MG63 (cell line): ENCODE measurements around the gene CLDN8. TPM values are rescaled to one million over a fixed set of nuclear protein-coding genes. Genes with fewer than 3 reads are reported as not detected.

Experiments
- total RNA-seq: library from RNA; depleted of rRNA; stranded (reverse); fragments of >200 nt; shearing (Covaris generic); gene quantifications from 2 replicates; pipeline ENCODE4 v1.2.3, GENCODE V29; 2014; ENCODE audit warnings: low replicate concordance; rRNA removed

CLDN8 gene
- total RNA-seq, 1 experiment from 2014 or later = not detected

Other genes starting within 250 kb of the CLDN8 start
- not detected in 2 replicates for gene CLDN17, start 49.3 kb downstream of the CLDN8 start, total RNA-seq
- gene KRTAP24-1, start 66.9 kb upstream of the CLDN8 start, total RNA-seq = not detected in 2 replicates
- gene KRTAP25-1, start 73.4 kb upstream of the CLDN8 start, total RNA-seq = not detected in 2 replicates
- not detected in 2 replicates for gene KRTAP26-1, start 104.2 kb upstream of the CLDN8 start, total RNA-seq
- not detected in 2 replicates for gene KRTAP27-1, start 121.6 kb upstream of the CLDN8 start, total RNA-seq
- not detected in 2 replicates for gene KRTAP23-1, start 132.5 kb upstream of the CLDN8 start, total RNA-seq
- gene KRTAP13-2, start 156.2 kb upstream of the CLDN8 start, total RNA-seq = not detected in 2 replicates
- gene KRTAP13-1, start 179.9 kb upstream of the CLDN8 start, total RNA-seq = not detected in 2 replicates
- not detected in 2 replicates for gene KRTAP13-3, start 209.8 kb upstream of the CLDN8 start, total RNA-seq
- gene KRTAP13-4, start 214.1 kb upstream of the CLDN8 start, total RNA-seq = not detected in 2 replicates
- not detected in 2 replicates for gene KRTAP15-1, start 224.2 kb upstream of the CLDN8 start, total RNA-seq